ENCODE results near the gene COG6.

COG6 gene

DNA sequence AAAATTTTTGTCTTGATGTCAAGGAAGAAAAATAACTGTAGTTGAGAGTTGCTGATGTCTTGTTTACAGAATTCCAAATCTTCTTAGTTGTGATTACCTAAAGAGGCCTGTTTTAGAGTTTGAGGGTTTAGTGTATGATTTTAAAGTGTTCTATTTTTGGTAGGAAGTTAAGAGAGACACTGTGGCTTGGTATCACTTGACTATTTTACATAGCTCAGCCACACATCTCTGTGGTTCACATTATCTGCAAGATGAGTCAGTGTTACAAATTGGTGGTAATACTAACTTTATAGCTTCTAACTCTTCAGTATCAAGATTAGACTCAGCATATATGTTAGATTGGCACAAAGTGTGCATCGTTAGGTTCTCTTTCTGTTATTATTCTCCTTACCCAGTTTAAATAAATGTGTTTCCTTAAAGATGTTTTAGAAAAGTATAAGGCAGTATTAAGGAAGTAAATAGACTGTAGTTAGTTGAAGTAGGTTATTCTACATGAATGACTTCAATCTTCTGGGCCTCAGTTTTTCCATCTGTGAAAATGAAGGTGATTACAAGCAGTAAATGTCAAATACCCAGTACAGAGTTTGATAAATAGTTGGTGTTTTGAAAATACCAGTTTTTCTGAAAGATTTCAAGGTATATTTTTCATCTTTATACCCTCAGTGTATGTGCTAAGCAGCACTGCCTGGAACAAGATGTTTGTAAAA, 33.4 kb downstream of the COG6 start:
- no peak for DNase-seq (ENCODE audit: low read depth)
- TF ChIP-seq, protein P1, sequence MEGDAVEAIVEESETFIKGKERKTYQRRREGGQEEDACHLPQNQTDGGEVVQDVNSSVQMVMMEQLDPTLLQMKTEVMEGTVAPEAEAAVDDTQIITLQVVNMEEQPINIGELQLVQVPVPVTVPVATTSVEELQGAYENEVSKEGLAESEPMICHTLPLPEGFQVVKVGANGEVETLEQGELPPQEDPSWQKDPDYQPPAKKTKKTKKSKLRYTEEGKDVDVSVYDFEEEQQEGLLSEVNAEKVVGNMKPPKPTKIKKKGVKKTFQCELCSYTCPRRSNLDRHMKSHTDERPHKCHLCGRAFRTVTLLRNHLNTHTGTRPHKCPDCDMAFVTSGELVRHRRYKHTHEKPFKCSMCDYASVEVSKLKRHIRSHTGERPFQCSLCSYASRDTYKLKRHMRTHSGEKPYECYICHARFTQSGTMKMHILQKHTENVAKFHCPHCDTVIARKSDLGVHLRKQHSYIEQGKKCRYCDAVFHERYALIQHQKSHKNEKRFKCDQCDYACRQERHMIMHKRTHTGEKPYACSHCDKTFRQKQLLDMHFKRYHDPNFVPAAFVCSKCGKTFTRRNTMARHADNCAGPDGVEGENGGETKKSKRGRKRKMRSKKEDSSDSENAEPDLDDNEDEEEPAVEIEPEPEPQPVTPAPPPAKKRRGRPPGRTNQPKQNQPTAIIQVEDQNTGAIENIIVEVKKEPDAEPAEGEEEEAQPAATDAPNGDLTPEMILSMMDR (IDR thresholded peaks at IDR 0.05; ENCODE audit: low read depth, low read length, missing control alignments) = no peak
- no peak overlapping the region for H3K4me3 ChIP-seq (ENCODE audit: low read depth, low read length)

DNA sequence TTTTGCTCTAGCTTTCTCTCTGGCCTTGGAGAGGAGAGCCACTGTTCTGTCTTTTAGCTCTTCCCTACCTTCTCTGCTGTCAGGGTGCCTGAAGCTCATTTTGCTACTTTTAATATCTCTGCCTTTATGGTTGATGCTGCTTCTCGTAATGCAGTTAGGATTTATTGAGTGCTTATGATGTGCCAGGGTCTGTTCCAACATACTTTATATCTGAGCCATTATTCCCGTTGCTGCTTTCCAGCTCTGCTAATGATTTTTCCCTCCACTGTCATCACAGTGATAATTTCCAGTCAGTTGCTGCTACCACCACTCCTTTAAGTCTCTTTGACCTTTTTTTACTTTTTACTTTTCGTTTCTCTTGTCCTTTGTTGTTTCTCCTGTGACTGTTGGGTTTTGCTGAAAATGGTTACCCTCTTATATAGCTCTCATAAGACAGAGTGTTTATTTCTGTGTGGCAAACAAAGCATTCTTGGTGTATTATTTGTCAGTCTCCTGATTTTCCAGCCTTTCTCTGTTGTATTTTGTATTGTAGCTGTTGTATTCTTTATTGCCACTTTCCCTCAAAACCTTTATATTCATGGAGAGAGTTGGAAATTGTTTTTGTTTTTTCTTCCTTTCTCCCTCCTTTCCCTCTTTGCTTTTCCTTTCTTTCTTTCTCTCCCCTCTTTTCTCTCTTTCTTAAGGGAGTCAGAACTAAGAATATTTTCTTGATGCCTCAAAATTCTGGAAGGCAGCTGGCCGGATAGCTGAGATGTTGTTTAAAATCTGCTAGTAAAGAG, 37.4 kb downstream of the COG6 start:
- H3K4me3 ChIP-seq (ENCODE audit: low read depth, low read length) = no peak overlapping the region
- DNase-seq (ENCODE audit: low read depth) = no peak
- TF ChIP-seq, protein P1 (IDR thresholded peaks at IDR 0.05; ENCODE audit: low read depth, low read length, missing control alignments) = no peak

DNA sequence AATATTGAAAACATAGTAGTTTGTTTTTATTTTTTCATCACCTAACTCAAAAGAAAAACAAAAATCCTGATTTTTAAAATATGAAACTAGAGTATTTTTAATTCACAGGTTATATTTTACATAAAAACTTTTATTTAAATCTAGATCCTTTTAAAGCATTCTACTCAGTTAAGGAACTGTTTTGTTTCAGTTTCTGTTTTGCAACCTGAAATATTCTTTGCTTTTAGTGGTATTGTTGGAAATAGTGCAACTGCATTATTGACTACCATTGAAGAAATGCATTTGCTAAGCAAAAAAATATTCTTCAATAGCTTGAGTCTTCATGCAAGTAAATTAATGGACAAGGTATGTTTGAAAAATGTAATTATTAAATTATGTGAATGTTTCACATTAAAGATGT, 43.8 kb downstream of the COG6 start:
- TF ChIP-seq, protein P1 (IDR thresholded peaks at IDR 0.05; ENCODE audit: low read depth, low read length, missing control alignments) = no peak
- DNase-seq (ENCODE audit: low read depth) = no peak
- H3K4me3 ChIP-seq (ENCODE audit: low read depth, low read length) = no peak overlapping the region

DNA sequence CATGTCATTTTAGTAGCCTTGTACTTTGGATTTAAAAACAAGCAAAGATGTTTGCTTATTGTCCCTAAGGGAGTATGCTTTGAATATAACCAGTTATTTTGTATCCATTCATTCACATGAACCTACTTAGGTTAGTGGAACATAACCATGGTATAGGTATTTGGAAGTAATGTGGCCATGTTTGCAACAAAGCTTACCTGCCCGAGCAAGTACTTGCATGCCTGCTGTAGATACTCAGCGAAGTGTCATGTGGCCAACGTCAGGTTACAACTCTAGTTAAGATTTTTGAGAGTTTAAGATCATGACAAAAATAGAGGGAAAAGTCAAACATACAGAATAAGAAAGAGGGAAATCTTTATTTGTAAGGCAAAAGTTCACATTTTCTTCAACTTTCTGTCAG, 57.2 kb downstream of the COG6 start:
- DNase-seq (ENCODE audit: low read depth) = no peak
- no peak overlapping the region for H3K4me3 ChIP-seq (ENCODE audit: low read depth, low read length)
- TF ChIP-seq, protein P1 (IDR thresholded peaks at IDR 0.05; ENCODE audit: low read depth, low read length, missing control alignments) = no peak

DNA sequence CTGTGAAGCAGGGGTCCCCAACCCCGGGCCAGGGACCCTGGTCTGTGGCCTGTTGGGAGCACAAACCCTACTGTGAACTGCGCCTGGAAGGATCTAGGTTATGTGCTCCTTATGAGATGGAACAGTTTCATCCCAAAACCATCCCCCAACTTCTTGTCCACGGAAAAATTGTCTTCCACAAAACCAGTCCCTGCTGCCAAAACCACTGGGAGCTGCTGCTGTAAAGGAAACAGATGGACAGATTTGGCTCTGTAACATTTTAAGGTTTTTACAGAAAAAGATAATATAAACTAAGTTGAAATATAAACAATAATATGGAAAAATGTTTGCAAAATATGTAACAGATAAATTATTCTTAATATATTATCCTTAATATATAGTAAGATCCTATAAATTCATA, 73.7 kb downstream of the COG6 start:
- TF ChIP-seq, protein P1 (IDR thresholded peaks at IDR 0.05; ENCODE audit: low read depth, low read length, missing control alignments) = no peak
- no peak overlapping the region for H3K4me3 ChIP-seq (ENCODE audit: low read depth, low read length)
- no peak for DNase-seq (ENCODE audit: low read depth)

DNA sequence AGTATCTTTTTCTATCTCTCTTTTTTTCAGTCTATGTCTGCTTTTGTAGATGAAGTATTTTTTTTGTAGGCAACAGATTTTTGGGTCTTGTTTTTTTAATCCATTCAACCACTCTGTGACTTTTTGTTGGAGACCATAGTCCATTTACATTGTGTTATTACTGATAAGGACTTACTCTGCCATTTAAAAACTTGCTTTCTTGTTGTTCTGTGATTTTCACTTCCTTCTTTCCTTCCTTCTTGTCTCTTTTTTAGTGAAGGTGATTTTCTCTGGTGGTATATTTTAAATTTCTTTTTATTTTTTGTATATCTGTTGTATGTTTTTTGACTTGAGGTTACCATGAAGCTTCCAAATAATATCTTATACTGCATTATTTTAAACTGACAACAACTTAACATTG, 79.5 kb downstream of the COG6 start:
- DNase-seq (ENCODE audit: low read depth) = no peak
- TF ChIP-seq, protein P1 (IDR thresholded peaks at IDR 0.05; ENCODE audit: low read depth, low read length, missing control alignments) = no peak

More for the DNA sequence above, 79.5 kb downstream of the COG6 start:
- H3K4me3 ChIP-seq (ENCODE audit: low read depth, low read length) = no peak overlapping the region
